NCI-H128 (cell line): Measurements from ENCODE around the gene SAG.

Source experiments
- DNase-seq: peaks from one replicate; lab custom pipeline; 2025; ENCODE audit not compliant: unreplicated experiment; lab: John Stamatoyannopoulos, UW

SAG gene

GRCh38 chr2:233288663-233289062, 19.0 kb upstream of the SAG start:
- DNase-seq, result no peak

- no peak for DNase-seq
Measured at GRCh38 chr2:233289648-233290047, 18.0 kb upstream of the SAG start.

- no peak for DNase-seq
Measured at GRCh38 chr2:233290051-233290845, 17.4 kb upstream of the SAG start.

GRCh38 chr2:233295891-233296290, 11.7 kb upstream of the SAG start:
- DNase-seq, result no peak

- no peak for DNase-seq
Measured at GRCh38 chr2:233297076-233297475, 10.5 kb upstream of the SAG start.

DNA sequence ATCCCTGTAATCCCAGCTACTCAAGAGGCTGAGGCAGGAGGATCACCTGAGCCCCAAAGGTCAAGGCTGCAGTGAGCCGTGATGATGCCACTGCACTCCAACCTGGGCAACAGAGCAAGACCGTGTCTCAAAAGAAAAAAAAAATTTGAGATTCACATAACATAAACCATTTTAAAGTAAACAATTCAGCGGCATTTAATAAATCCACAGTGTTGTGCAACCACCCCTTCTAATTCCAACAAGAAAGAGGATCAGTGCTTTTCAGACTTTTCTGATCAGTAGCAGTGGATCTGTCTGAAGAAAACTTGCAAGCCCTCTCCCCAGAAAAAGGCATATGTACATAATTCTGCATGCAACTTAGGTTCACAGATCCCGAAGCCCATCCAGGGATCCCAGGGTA, 7.2 kb upstream of the SAG start:
- no peak for DNase-seq

- DNase-seq, result no peak
Measured at GRCh38 chr2:233301248-233301647, 6.4 kb upstream of the SAG start.

DNA sequence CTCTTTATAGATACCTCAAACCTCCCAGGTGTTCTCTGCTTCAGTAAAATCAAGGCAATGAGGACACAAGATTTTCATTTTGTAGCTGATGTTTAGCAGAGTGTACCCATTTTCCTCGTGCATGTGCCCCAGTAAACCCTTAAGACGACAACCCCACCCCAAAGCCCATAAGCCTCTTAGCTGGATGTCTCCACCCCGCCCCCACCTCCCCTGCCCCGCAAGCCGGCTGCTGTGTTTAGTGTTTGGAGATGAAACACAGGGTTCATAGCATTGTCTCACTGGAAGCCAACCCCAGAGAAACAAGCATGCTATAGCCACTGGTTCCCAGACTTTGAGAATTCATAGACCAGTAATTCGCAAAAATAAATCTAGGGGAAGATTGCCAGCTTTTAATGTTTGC, 5.8 kb upstream of the SAG start:
- no peak for DNase-seq

- no peak for DNase-seq
Measured at GRCh38 chr2:233303252-233303651, 4.4 kb upstream of the SAG start.

DNA sequence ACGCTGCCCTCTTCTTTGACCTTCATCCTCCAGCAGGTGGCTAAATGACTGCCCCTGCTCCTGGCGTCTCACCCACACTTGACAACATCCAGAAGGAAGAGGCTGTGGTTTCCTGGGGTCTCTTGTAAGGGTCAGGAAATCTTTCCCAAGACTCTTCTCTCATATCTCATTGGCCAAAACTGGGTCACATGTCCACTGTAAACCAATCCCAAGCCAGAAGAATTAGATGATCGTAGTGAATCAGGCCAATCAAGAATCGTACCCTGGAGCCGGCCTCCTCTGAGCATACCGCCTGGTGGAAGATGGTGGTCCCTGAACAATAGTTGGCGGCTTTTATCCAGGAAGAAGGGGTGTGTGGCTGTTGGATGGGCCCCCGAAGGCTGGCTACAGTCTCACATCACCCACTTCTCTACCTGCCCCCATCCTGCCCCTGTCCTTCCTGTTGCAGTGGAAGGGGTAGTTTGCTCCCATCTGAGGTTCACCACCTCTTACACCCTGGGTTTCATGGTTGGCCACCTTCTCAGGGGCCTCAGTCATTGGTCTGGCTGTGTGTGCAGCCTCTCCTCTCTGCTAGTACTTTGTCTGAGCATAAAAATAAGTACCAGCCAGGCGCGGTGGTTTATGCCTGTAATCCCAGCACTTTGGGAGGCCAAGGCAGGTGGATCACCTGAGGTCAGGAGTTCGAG, 3.8 kb downstream of the SAG start:
- no peak for DNase-seq

GRCh38 chr2:233312874-233313273, 5.3 kb downstream of the SAG start:
- no peak for DNase-seq

DNA sequence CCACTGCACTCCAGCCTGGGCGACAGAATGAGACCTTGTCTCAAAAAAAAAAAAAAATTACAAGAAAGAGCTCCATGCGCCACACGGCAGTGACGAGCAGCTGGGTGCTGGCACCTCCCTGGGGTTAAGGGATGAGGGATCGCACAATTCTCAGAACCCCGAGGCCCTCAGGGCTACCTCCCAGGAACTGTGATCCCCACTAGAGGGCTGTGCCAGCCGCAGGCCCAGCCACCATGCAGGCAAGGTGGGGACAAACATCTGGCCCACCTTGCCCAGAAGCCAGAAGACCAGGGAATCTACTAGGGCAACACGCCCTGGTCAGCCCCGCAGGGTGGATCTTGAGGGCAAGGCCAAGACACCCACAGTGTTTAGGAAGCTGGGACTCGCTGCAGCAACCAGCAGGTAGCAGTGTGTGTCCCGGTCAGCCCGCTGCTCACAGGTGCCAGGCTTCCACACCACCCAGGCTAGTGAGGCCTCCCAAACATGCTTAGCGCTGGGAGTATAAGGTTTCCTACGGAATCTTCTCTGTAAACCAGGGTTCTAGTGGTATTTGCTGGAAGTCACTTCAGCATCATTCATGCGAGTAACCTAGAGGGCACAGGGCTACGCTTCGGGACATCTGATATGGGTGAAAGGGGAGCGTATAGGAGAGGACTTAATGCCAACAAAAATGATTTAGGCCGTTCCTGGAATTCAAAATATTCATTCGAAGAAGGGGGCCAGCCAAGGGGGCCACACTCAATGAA, 6.7 kb downstream of the SAG start:
- DNase-seq, result no peak

DNA sequence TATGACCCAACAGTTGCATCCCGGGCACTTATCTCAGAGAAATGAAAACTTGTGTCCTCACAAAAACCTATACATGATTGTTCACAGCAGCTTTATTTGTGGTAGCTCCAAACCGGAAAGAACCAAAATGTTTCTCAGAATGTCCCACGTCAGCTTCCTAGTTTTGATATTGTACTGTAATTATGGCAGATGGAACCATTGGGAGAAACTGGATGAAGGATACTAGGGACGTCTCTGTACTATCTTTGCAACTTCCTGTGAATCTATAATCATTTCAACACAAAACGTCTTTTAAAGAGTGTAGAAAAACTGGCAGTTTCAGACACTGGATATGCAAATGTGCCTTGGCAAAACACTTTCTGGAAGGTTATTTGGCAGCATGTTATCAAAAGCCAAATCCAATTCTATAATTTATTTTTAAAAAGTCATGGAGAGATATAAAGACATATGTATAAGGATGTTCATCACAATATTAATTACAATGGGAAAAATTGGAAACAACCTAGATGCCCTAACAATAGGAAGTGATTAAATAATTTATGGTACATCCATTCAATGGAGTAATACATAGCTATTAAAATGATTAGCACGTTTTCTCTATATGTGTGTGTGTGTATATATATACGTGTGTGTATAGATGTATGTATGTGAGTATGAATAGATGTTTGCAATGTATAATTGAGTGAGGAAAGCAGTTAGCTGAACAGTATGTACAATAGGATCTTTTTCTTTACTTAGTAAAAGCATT, 9.8 kb downstream of the SAG start:
- DNase-seq, result no peak

DNA sequence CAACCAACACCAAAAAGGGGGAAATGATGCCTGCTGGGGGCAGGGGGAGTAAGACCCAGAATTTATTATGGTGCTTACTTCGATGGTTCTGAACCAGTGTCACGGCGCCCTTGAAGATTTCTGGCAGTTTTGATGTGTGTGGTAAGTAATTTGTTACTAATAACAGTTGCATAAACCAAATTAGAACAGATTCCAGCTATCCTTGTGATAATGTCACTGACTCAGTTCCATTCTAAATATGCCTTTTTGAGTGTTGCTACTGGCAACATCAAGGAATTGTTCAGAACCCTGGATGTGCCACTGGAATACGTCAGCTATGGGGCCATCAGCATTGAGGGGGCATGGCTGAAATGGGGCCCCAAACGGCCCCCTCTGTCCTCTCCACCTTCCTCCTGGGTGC, 11.6 kb downstream of the SAG start:
- no peak for DNase-seq

DNA sequence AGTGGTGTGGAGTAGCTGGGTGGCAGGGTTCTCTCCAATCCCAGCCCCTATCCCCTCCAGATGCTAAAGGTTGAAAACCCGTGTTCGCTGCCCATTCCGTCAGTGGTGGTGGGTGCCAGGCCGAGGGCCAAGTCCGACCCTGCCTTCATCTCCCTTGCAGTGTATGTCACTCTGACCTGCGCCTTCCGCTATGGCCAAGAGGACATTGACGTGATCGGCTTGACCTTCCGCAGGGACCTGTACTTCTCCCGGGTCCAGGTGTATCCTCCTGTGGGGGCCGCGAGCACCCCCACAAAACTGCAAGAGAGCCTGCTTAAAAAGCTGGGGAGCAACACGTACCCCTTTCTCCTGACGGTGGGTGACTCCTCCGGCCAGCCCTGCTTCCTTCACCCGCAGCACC, 12.9 kb downstream of the SAG start:
- DNase-seq, result no peak

DNA sequence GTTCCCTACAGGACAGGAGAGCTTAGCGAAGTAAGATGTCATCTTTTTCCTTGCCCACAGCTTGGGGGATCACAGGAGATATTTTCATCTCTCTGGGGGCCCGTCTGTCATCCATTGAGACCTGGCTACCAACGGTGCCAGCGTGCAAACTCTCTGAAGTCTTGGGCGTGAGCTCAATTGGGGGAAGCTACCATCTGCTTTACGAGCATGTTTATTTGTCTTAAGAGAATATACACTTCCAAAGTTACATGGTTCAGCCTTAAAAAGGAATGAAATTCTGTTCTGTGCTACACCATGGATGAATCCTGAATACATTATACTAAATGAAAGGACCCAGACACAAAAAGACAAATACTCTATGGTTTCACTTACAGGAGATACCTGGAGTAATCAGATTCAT, 13.6 kb downstream of the SAG start:
- DNase-seq, result no peak

GRCh38 chr2:233323851-233324250, 16.2 kb downstream of the SAG start:
- no peak for DNase-seq

DNA sequence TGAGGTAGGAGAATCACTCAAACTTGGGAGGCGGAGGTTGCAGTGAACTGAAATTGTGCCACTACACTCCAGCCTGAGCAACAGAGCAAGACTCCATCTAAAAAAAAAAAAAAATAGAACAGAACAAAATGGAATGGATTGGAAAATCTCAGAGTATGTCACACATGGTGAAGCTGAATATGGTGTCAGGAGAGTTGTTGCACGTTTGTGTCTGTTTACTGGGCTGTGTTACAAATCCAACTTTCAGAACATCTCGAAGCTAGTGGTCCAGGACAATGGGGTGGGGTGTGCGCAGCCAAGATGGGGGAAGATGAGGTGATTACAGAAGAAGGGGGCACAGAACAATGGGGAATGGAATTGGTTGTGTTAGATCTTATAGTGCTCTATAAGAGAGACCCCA, 17.6 kb downstream of the SAG start:
- no peak for DNase-seq

DNA sequence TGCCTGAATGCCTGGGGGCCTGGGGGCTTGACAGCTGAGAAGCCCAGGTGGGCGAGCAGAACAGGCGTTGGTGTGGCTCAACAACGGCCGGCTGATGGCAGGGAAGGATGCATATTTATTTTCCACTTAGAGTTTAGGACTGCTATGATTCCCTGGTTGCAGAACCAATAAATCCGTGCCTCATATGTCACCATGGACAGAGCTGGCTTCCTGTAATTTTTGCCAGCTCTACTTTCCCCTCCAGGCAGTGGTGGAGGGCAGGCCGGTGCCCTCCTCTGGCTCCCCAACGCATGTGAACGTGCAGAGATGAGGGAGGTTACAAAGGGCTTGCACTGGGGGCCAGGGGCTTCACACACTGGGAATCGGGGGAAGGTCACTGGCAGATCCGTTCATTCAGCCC, 18.2 kb downstream of the SAG start:
- DNase-seq, result no peak

DNA sequence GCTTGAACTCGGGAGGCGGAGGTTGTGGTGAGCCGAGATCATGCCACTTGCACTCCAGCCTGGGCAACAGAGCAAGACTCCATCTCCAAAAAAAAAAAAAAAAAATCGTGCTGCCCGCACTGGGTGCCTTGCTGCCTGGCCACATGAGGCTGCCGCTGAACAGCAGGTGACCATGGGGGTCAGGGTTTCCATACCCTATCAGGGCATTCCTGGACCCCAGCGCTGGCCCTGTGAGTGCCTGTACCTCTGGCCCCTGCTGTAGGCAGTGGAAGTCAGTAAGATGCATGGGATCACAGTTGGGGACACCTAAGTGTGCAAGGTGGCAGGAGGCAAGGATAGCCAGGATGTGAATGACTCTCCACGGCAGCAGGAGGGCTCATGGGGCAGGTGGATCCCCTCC, 18.9 kb downstream of the SAG start:
- no peak for DNase-seq

DNA sequence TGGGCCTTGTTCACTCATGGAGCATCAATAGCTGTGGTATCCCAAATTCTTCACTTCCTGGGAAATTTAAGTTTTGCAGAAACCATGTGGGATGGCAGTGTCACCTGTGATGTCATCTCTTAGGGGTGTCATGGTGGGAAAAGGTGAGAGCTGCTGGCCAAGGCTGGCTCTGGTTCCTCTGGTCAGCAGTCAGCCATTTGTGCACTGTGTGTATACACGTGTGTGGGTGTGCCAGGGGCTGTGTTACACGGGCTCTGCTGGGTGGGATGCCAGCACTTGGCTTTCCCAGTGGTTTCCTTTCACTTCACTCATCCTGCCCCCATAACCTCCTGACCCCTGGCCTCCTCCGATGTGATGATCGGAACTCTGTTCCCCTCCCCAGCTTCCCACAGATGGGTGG, 21.3 kb downstream of the SAG start:
- DNase-seq, result no peak
